GM21529 (cell line): ENCODE measurements around the gene TMEM33.

Source experiments
- ATAC-seq: cut with Tn5 transposase; IDR thresholded peaks from one replicate; pipeline ENCODE4 v1.9.1; 2021; ENCODE audit not compliant: unreplicated experiment

The TMEM33 gene

DNA sequence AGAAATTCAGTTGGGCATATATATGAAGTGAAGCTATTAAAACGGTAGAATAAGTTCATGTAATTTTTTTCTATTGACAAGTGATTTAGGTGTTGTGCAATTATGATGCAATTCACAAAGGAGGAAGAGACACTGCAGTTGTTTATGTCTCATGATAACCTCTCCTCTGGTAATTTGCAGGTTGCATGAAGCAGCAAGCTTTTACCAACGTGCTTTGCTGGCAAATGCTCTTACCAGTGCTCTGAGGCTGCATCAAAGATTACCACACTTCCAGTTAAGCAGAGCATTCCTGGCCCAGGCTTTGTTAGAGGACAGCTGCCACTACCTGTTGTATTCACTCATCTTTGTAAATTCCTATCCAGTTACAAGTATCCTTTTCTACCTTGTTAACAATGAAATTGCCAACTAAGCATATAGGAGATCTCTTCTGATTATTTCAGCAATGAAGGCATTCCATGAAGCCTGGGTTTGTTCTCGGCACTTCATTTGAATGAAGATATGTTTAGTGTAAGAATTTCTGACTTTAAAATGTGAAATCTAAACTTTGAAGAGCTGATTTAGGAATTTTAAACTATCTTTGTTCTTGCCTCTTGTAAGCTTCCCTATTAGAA is 3.9 kb downstream of the TMEM33 start:
- ATAC-seq = no peak

DNA sequence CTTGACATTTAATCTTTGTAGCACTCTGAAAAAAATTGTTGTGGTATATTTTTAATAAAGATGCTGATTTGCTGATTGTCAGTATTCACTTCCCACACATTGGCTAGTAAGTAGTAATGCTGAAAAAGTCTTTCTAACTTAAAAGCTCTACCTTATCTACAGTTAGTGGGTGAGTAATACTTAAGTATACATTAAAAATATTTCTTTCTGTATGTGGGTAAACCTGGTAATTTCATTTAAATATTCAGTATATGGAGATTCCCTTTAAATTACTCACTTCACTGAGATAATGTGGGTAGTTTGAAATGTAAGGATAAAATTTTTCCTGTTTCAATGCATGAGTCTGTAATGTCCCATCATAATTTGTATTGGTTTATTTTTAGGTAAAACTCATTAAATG is 5.6 kb downstream of the TMEM33 start:
- ATAC-seq = no peak

DNA sequence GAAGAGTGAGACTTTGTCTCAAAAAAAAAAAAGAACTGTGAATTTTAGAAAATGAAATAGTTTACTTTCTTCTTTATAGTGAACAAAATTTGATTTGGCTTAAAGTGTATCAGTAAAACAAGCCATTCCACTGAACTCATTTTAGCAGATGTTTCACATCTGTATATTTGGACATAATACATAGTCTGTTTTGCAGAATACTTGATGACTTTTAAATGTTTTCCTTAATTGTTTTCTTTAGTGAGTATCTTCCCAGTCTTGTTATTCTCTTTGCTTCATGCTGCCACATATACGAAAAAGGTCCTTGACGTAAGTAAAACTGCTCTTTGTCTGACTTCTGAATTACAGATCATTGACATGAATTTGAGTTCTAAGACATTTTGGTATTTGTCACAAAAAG is 8.3 kb downstream of the TMEM33 start:
- no peak for ATAC-seq

DNA sequence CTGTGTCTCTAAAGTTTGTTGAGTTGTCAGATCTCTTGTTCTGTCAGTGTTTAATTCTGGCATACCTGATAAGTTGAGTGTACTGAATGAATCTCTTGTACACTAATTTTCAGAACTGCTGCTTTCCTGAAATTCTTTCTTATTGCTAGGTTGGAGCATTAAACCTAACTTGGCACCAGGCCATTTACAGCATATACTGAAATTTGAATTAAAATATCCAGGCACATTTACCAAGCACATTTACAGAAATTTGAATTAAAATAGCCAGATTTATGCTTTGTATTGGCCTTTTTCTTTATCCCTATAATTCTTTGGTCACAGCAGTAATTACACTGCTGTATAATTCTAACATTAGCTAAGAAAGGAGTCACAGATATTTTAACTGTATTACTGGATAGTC is 8.9 kb downstream of the TMEM33 start:
- ATAC-seq = no peak

DNA sequence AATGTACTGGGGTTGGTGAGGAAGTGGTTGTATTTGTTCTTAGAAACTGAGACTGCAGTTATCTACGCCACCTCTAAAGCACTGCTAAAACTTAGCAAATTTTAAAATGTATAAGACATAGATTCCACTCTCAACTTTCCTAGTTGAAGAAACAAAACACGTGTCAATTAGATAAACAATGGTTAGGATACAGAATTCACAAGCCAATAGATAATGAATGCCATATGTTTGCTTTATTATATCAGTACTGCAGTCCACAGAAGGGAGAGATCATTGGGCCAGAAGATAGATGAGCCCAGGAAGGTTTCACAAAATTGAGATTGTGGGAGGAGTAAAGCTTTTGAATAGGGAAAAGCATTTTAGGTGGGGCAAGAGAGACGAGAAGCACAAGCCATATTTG is 14.3 kb downstream of the TMEM33 start:
- ATAC-seq = no peak

DNA sequence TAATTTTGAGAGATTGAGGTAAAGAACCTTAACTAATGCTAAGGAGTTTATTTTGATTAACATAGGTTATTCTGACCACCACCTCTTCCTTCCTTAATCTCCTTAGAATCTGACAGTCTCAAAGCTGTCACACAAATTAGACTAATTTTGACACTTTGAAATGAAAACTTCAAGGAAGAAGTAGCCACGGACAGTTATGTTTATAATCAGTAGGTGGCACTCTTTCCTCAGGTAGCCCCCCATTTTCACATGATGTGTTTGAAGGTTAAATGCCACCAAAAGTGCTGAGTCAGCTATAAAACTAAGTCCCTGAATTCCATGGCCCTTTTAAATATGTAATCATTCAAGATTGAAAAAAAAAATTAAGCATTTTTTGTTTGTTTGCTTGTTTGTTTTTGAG is 22.4 kb downstream of the TMEM33 start:
- no peak for ATAC-seq

DNA sequence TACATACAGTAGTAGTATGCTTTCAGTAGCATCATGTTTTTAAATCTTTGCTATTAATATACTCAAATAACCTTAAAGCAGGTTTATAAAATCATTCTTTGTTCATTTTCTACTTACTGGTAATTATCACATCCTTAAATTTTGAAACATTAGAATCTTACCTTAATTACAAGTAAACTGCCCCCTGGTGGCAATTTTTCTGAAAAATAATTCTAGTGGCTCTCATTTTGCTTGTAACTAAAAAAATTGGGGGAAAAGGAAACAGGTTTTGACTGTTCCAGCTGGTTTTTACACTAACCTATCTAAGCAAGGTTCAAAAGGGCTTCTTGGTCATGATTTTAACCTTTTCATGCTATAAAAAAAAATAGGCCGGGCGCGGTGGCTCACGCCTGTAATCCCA is 27.9 kb downstream of the TMEM33 start:
- ATAC-seq = no peak

DNA sequence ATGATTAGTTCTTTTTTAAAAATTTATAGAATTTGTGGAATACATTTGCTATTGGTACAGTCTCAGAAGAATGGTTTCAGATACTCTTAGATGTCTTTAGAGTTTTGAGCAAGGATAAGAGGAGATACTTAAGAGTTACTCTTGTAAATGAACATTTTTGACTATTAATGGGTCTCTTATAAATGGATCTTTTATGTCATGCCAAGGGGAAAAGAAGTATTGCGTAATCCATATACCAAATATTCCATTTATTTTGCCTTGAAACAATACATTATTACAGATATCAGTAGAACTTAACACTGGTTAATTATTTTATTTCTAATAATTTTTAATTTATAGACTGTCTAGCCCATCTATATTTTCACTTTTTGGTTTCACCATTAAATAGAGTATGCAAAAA is 29.2 kb downstream of the TMEM33 start:
- no peak for ATAC-seq

DNA sequence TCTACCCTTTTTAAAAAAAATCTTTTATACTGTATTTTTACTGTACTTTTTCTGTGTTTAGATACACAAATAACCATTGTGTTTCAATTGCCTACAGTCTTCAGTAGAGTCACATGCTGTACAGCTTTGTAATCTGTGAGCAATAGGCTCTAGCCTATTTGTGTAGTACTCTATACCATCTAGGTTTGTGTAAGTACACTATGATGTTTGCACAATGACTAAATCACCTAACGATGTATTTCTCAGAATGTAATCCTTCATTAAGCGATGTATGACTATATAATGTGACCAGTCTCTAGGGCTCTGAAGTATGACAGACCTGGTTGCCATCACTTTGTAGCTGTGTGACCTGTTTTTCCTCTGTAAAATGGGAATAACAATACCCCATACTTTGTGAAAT is 32.2 kb downstream of the TMEM33 start:
- ATAC-seq = no peak

DNA sequence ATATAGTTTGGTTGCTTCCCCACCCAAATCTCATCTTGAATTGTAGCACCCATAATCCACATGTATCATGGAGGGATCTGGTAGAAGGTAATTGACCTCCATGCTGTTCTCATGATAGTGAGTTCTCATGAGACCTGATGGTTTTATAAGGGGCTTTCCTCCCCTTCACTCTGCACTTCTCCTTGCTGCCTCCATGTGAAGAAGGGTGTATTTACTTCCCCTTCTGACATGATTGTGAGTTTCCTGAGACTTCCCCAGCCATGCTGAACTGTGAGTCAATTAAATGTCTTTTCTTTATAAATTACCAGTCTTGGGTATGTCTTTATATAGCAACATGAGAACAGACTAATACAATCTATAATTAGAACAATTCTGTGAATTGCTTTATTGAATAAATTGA is 34.4 kb downstream of the TMEM33 start:
- ATAC-seq = no peak

DNA sequence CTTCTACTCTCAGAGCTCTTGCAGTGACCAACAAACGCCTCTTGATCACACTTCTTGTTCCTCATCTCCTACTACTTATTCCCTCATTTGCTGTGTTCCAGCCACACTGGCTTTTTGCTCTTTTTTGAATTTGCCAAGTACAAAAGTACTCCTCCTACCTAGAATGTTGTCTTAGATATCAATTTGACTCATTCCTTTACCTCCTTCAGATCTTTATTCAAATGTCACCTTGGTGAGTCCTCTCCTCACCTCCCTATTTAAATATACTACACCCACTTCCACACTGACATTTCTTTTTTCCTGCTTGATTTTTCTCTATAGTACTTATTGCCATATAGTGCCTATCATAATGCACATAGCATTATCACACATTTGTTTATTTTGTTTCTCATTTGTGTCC is 40.1 kb downstream of the TMEM33 start:
- ATAC-seq = no peak

DNA sequence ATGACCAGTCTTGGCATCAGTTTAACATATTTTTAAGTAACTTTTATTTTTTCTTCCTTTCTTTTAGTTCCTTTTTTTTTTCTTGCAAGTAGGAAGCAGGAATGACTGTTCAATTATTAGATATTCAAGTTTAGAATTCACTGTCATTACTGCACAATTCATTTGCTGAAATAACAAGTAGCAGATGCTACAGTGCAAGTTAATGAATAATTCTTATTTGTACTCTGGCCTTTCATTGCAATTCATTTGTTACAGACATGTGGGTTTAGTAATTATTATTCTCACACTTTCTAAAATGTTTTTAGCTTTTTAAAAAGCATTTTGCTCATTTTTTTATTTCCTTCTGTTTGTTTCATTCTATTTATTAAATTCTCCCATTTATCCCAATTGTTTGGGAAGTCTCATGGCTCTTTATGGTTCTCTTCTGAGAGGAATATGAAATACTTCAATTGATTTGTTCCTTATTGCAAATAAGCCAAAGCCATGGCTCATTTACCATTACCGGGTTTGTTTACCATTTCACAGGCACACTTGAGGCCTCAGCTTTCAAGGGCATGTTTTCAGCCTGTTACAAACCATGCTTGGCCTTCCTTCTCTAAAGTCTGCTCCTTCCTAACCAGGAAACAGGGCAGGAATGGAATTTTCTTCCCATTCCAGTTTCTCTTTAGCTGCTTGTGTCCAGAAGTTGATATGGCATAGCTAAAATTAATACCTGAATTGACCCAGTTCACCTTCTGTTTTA is 41.7 kb downstream of the TMEM33 start:
- no peak for ATAC-seq

DNA sequence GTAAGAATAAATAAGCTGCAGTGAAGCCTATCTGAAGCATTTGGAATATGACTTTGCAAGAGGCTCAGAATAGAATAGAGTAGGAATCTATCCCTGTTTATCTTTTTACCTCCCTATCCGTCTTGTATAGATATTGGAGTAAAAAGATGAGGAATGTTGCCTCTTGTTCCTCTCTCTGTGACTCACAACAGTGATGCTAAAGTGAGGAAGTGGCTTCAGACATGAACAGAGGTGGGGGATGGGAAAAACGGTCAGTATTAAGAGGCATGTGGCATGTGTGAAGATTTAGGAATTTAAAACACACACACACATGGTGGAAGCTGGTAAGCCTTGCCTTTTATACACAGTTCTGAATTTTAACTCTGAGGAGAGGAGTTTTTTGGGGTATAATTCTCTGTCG is 42.5 kb downstream of the TMEM33 start:
- no peak for ATAC-seq

DNA sequence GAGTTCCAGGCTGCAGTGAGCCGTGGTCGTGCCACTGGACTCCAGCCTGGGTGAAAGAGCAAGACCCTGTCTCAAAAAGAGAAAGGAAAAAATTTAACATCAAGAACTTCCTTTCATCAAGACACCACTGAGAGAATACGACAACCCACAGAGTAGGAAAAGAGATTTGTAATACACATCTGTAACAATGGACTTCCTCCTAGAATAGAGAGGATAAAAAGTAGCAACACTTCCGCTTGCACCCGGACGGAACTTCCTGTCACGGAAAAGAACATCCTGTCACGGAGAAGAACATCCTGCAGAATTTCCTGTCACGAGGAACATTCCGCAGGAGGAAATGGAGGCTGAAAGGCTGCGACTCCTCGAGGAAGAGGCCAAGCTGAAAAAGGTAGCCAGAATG is 46.2 kb downstream of the TMEM33 start, which contains the start of gene DCAF4L1:
Gene DCAF4L1, plus strand, starts transcription at position 301 of the 400 bp plus-strand sequence. Its CDS starts 37 bp downstream, at position 338.
- no peak for ATAC-seq

DNA sequence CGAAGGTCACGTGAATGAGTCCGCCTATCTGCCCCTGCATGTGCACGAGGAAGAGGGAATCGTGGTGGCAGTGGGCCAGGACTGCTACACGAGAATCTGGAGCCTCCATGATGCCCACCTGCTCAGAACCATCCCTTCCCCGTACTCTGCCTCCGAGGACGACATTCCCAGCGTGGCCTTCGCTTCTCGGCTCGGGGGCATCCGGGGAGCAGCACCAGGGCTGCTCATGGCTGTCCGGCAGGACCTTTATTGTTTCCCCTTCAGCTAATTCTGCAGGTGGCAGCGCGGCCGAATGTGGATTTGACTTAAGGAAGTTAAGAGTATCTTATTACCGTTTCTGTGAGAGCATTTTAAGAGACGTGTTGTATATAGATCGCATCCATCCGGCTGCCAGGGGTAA is 47.5 kb downstream of the TMEM33 start:
- no peak for ATAC-seq

DNA sequence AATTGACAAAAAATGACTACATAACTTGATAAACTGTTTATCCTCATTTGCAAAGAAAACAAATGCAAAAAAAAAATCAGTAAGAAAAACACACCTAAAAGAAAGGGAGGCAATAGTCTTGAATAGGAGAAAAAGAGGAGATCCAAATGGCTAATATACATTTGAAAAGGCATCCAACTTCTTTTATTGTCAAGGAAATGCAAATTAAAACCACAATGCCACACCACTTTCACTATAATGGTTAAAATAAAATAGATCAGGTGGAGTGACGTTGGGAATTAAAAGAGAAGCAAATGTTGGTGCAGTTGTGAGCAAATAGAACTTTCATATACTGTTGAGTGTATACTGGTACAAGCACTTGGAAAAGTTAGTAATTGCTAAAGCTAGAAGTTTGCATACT is 49.9 kb downstream of the TMEM33 start:
- ATAC-seq = no peak

DNA sequence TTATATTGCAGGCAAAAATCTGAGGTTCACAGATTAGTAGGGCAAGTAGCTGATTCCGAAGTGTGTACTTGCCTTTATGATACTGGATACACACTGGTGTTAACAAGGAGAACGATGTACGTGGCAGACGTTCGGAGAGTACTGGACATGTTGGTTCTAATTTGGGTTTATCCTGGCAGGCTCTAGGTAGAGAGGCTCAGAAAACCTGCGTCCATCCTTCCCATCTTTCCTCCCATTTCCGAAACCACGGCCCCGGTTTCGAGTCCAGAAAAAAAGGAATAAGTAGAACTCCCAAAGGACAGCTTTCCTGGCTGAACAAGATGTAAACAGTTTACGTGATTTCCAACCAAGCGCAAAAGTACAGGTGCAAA is 54.8 kb downstream of the TMEM33 start:
- peak; percentile 18 for ATAC-seq

DNA sequence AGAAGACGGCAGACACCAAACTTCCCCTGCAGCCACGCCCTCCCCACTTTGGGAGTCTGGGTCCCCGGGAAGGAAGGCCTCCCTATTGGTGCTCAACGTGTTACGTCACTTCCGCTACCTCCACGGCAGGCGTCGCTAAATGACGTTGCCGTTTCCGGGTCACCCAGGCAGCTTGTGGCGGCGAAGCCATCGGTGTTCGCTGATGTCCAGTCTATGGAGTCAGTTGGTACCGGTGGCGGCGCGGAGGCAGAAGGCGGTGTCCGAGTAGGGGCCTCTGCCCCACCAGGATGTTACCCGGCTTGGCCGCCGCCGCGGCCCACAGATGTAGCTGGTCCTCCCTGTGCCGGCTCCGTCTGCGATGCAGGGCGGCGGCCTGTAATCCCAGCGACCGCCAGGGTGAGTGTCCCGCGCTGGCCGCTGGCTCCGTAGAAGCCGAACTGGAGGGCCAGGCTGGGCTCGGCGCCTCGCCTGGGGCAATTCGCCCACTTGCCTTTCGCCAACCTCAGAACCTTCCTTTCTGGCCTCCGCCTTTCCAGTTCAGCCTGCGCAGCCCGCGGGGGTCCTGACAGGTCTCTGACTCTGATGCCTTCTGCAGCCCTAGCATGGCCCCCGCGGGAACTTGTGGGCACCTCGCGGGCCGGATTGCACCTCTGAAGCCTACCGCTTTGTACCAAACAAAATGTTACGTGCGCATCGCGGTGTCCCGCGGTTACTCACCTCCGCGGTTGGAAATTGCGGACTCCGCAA is 55.3 kb downstream of the TMEM33 start, which contains the start of gene SLC30A9:
Gene SLC30A9, plus strand, starts transcription at position 166 of the 747 bp plus-strand sequence. Its CDS starts 122 bp downstream, at position 288.
- ATAC-seq = peak; percentile 99

DNA sequence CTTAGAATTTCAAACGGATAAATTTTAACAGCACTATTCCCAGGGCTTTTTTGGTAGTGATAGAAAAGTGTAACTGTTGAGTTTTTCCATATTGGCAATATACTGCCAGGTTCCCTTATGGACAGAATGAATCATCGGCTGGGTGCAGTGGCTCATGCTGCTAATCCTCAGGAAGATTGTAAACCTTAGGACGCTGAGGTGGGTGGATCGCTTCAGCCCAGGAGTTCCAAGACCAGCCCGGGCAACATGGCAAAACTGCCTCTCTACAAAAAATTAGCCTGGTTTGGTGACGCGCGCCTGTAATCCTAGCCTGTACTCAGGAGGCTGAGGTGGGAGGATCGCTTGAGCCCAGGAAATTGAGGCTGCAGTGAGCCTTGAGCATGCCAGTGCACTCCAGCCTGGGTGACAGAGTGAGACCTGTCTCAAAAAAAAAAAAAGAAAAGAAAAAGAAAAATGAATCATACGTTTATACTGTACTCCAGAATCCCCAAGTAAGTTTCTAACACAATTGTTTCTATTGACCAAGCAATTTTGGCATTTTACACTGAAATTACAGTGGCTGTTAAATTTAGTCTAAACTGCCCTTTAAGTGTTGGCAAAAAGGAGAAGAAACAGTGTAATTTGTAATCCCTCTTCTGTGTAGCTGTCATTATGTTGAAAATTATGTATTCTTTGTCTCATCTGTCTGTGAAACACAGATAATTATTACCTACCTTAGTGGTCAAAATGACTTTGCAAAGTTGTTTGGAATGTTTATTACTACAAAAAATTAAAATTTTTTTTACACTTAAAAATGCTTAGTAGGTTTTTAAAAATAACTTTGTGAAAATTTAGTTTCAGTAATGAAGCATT is 56.9 kb downstream of the TMEM33 start:
- no peak for ATAC-seq

DNA sequence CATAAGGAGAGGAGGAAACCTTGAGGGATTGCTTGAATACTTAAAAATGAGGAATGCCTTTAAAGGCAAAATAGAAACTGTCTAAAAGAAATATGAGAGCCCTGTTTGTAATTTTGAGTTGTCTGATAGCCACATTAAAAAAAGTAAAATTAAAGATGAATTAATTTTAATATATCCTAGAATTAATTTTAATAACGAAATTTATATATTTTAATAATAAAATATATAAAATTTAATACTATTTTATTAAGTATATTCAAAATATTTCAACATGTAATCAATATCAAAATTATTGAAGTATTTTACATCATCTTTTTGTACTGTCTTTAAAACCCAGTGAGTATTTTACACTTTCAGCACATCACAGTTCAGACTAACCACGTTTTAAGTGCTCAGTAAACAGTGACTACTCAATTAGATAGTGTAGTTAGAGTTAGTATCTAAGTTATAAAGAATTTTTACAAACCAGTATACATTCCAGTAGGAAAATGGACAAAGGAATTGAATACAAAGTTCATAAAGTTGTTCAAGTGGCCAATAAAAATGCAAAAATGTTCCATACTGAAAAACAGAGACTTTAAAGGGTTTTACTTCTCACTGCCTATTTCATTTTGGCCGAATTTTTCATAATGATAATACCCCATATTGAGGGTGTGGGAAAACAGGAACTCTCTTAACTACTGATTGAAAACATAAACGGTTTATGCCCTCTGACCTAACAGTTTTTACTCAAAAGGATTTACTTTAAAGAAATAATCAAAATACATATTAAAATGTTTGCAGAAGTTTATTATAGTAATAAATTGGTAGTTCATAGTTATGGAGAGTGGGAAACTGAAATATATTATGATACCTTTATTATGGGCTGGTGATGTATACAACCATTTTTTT is 58.0 kb downstream of the TMEM33 start:
- no peak for ATAC-seq
